SK-N-DZ (cell line): Measurements from ENCODE around the gene JAG1.
"Not testable (repeated sequence)": the region's sequence is repeated elsewhere in the genome, so short reads cannot be mapped to it uniquely, and the experiment has no call there.

ENCODE experiments used
- DNase-seq: peaks from one replicate; pipeline ENCODE4 v3.0.0-alpha.2; 2015; ENCODE audit warnings: low spot score

Gene JAG1

DNA sequence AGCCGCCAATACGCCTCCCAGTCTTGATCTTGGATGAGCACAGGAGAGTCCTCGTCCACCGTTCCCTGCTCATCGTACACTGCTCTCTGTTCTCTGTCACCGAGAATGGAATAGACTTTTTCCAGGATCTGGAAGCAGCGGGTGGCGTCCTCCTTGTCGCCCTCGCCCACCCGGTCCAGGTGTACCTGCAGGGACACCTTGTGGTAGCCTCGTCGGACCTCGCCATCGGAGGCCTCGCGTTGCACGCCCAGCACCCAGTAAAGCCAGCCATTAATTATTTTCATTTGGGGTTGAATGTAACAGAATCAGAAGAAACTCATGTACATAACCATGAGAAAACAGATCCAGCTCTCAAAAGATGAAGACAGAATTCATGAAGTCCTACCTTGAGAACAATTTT, 59.9 kb downstream of the JAG1 start:
- DNase-seq: no peak

DNA sequence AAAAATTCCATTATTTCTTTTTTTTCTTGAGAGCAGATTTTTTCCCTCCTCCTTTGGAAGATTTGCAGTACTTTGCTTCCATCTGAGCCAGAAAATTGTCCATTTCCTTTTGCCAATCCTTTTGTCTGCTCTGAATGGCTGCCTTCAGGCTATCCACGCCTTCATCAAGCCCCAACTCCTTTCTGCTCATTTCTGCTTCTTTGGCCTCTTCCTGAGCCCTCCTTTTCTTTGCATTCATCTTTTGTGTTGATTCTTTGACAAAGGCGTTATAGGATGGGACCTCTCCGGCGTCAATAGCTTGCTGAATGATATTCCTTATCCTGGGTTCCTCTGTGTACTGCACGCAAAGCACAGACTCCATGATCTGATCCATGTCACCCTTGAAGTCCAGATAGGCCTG, 60.4 kb downstream of the JAG1 start:
- not testable (repeated sequence) for DNase-seq

DNA sequence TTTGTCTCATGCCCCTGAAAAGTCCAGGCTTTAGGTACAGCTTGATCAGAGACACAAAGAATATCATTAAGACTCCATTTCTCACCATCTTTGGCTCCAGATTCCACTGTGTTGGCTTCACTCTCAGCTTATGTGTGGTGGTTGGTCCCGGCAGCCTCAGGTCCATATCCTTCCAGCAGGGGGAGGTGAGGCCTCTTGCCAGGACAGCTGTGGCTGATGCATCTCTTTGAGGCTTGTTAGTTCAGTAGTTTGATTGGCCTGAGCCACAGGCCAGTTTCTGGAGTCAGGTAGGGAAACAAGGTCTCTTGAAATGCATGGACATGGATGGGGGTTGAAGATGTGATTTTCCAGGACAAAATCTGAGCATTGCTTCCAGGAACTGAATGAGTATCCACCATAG, 62.4 kb downstream of the JAG1 start:
- DNase-seq: peak; percentile 34

DNA sequence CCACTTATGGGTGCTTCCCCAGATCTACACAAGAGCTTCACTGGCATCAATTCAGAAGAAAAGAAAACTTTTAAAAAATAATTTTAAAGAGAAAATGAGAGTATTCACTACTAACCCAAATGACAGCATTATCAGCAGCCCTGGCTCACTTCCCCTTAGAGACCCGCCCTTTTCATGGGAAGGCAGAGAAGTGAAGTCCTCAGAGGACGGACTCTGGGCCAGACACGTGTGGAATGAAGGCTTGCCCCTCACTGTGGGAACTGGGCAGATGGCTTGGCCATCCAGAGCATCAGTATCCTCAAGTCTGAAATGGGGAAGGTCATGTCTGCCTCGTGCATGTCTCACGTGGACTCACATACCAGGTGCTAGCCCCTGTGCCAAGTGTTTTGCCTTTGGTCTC, 63.5 kb downstream of the JAG1 start:
- no peak for DNase-seq

DNA sequence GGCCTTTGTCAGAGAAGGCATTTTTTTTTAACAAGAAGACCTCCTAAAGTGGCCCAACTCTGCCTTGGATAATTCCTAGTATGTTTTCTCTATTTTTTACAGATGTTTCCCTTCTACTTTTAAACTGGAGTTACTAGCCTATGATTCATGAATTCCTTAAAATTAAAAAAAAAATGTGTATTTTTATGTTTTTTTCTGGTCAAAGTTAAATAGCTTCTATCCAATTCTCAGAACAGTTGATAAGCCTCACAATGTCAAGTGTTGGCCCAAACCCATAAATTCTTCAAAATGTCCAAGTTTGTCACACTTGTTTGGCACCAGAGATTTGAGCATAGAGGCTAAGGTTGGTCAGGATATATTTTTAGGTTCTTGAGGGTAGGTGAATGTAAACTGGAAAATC, 64.0 kb downstream of the JAG1 start:
- DNase-seq: no peak

DNA sequence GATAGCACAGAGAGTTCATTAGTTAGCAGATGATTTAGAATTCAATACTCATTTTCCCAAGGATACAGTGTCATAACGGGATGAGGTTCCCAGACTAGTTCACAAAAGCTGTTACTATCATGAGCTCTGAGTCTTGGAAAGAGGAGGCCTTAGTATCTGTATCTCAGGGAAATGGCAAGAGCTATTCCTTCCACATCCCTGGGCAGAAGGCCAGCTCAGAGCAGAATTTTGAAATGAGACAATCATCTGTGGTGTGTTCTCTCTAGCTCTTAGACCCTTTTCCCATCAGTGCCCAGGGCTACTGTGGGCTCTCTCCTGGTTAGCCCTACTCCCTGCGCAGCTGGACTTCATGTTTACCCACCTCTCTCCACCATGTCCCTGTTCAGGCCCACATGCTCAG, 64.5 kb downstream of the JAG1 start:
- no peak for DNase-seq

DNA sequence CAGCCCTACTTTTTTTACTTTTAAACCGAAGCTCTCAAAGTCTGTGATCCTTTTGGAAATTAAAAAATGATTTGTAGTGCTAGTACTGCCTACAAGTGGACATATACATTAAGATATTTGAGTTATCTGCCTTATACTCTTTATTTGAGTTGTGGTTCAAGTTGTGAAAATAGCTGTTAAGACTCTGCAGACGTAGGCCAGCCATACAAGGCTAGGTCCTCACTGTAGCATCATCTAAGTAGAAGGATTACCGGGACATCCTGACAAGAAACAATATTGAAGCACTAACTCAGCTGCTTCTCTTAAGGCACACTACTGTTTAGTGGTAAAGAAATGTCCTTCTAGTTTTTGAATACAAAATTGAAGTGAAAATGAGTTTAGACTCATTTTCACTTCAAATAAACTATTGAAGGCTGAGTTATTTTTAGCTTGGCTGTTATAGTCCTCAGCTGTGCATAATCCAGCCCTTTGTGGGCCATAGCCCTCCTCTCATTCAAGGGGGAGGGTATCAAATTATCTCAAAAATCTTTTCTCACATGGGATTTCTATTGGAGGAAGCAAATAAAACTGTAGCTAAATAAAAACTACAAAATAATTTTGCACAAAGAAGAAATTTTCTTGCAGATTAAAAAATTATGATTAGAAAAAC, 68.1 kb downstream of the JAG1 start:
- no peak for DNase-seq

DNA sequence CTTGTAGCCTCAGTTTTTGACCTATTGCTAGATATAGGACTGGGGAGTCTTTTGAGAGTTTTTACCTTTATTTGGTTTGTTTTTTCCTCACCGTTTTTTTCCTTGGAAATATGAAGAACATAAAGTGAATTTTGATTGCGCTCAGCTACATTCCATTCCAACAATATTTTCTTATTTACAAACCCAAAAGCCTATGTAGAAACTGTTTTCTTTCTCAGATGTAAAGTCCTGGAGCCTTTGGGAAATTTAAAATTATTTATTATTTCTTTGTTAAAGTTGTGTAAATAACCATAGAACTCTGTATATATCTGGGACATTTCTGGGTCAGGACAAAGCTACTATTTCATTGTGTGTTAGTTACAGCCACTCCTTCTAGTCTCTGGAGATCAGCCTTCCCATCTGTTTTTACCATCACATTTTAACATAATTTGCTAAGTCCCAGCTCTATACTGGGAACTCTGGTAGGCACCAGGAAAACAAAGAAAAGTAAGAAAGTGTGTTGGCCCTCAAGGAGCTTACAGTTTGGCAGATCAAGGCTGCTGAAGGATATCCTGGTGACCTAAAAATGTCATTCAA, 68.8 kb downstream of the JAG1 start:
- no peak for DNase-seq

DNA sequence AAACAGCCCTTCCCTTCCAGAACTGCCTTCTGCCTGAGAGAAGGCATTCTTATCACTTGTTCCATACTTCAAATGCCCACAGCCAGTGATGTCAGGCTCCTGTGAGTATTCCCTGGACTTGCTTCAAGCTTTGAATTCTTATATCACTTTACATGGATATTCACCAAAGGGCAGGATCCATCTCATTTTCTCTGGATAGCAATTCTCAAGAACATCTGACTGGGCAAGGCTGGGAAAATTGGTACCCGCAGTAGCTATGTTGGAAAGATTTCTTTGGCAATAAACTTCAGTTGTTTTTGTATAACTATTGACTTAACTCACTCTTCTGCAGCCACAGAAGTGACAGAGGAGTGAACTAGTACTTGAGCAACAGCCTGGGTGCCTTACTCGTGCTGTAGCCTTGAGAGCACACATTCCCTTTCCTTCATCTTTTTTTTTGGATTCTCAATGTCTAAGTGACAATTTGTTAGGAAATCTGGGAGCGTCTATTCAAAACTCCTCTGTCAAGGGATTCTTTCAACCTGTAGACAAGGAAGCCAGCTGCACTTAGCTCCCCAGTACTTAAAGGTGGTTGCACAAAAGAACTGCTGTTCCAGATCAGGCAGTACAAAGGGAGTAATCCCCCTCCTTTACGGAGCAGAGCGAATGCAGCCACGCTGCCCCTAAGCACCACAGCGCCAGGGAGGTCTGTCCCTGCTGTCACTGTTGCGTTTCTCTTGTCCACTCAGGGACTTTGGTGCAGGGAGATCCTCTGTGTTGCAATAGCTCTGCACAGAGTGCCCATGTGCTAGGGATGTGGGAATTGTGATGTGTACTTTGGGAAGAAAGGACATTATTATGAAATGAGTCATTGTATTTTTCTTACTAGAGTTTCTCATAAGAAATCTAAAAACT, 69.6 kb downstream of the JAG1 start:
- DNase-seq: no peak

DNA sequence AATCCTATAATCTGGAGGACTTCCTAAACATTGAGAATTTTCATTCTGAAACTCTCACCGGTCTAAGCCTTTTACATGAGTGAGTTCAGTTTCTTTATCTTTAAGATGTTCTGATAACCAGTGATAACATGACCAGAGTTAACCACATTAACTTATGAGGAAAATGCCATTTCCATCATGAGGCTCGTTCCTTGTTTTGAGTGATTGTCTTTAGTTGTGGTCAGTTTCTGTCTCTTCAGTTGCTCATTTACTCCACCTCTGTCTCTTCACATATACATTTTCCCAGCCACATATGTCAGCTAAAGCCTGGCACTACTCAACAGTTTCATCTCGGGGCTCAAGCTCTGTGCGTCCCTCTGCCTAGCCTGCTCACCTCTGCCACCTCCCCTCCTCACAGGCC, 70.4 kb downstream of the JAG1 start:
- DNase-seq: no peak

DNA sequence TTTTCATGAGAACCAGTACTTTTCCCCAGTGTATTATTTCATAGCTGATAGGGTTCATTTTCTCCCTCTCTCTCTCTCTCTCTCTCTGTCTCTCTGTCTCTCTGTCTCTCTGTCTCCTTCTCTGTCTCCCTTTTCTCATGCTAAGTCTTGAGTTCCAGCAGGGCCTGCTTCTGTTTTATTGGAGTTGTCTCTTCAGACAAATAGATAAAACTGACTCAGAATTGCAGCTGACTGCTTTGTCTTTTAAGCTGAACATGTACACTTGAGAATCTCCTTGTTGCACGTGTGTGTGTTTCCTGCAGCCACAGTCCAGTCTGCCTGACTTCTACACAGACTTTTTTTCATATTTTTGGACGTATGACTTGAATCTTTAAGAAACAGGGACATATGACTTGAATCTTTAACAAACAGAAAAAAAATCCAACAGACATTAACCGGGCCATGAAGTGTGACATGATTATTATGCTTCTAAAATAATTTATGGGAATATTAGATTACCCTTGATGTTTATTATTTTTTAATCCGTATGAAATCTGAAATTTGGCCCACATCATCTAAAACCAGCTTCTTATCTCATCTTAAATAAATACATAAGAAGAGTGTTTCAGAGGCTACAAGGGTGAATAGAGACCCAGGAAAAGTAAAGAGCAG, 71.5 kb downstream of the JAG1 start:
- no peak for DNase-seq

DNA sequence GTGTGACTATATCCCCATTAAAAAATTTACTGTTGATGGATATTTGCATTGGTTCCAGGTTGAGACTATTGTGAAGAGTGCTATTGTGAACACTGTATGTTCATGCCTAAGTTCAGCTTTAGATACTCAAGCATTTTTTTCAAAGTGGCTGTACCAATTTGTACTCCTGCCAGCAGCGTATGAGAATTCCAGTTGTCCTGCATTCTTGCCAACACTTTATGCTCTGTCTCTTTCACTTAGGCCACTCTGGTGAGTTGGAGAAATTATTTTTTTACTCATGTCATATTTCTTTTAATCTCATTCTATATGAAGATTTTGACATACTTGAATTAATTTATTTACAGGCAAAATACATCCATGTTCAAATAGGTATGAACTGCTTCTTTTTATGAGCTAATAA, 76.2 kb downstream of the JAG1 start:
- no peak for DNase-seq

DNA sequence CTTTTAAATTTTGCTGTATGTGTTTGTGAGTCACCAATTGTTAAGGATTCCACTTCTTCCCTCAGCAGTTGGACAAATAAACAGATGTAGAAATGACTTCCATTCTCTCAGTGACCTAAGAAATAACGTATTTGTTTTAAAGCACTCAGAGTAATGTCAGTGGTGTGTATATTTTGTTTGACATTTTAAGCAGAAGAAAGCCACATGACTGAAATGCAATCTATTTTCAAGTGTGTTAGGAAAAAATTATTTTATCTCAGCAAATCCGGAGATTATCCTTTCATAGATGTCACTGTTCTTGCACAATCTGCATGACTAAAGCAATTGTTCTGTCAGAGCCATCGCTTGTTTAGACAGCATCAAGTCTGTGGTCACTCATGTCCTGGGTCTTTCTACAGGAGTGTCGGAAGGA, 77.1 kb downstream of the JAG1 start:
- DNase-seq: no peak

DNA sequence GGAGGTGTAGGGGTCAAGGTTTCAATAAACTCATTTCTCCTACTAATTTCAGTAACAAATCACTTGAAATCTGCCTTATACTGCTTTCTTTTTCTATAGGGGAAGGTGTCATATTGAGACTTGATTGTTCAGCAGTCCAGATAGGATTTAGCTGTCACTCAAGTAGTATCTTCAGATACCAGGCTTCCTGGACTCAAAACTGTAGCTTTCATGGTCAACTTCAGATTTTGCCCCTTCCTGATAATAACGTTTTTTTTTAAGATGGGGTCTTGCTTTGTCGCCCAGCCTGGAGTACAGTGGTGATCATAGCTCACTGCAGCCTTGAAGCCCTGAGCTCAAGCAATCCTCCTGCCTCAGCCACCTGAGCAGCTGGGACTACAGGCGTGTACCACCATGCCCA, 77.8 kb downstream of the JAG1 start:
- no peak for DNase-seq

DNA sequence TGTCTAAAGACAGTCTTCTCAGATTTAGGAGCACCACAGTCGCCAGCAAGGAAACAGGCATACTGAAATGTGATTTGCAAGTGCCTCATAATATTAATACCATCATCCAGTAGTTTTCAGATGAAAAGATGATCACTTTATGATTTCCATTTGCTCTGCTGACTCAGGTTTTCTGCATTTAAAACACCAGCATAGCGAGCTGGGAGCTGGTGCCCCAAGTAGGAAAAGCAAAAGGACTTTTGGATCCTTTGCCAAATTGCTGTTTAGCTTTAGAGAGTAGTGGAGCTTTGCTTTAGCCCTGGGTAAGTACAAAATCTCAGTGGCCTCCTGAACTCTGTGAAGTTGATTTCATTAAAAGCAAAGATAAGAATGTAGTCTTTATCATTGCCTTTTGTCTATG, 78.5 kb downstream of the JAG1 start:
- no peak for DNase-seq

DNA sequence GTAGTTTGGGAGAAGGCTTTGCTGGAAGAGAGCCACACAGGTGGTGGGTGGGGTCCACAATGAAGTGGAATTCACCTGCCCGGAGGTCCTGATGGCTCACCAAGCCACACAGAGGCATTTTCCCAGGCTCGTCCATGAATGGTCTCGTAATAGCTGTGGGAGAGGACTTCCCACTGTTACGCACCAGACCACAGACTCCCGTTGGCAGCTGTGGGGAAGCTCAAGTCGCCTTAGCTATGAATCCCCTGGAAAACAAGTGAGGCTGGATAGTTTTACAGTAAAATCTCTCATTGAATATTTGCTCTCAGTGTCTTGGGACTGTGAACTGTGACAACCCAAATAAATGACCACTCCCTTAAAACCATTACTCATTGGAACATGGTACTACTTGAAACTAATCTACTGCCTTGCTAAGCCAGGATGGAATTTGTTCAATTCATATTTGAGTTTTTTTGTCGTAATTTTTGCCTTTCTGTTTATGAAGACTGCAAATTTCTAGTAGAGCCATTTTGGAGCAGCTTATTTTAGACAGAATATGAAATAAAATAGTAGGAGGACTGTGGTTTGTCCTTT, 79.4 kb downstream of the JAG1 start:
- DNase-seq: no peak

DNA sequence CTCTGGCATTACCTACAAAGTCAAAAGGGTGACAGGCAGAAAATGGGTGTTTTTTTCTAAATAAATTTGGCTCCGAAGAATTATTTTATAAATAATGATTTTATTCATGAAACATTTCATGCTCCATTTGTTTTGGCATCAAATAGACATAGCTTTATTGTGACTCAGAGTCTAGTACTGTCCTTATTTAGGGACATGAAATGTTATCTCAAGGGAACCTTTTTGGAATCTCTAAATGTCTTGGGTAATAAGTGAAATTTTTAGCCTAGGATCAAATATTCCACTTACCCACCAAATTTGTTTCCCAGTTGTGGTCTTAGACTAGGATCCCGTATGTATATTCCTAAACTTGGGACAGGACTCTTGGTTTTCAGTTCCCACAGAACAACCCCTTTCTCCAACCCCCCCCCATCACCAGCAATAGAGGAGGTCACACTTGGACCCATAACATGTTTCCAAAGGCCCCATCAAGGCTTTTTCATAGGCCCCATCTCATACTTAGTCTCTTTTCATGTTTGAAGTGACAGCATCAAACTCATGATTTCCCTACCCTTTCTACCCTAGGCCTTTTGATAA, 81.8 kb downstream of the JAG1 start:
- no peak for DNase-seq

DNA sequence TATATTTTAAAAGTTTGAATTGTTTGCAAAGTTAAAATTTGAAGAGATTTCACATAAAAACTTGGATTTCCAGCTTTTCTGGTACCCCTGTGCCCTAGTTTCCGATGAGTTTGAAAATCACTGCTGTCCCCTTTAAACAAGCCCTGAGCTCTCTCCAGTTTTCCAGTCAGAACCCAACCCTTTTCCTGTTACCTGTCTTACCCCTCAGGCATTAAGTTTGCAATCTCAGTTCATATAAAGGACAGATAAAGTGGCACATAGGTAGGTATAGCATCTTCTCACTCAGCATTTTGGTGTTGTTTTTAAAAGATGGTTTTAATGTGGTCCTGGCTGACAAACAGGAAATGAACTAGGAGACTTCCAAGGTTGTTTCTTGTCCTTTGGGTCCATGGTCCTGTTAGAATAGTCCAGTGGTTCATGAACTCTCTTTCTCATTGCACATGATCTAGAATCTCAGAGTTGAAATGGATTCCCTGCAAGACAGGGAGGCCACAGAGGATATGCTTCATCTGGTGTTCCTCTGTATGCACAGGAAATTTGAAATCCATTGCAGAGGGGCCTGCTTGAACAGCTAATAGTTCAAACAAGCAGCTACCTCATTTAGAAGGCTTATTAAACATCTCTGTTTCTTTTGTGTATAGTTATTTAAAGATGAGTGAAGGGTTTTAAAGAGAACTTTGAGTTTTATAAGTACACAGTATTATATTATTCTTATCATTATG, 82.7 kb downstream of the JAG1 start:
- no peak for DNase-seq

DNA sequence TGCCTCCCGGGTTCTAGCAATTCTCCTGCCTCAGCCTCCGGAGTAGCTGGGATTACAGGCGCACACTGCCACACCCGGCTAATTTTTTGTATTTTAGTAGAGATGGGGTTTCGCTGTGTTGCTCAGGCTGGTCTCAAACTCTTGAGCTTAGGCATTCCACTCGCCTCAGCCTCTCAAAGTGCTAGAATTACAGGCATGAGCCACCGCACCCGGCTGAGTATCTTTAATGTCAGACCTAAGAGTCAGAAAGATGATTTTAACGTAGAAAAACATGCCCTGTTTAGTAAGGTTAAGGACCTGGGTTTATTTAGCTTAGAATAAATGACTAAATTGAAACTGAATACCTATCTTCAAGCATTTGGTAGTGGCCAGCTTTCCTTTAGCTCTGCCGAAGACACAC, 83.4 kb downstream of the JAG1 start:
- not testable (repeated sequence) for DNase-seq
